ENCODE results near the gene DEFB125.

DNA sequence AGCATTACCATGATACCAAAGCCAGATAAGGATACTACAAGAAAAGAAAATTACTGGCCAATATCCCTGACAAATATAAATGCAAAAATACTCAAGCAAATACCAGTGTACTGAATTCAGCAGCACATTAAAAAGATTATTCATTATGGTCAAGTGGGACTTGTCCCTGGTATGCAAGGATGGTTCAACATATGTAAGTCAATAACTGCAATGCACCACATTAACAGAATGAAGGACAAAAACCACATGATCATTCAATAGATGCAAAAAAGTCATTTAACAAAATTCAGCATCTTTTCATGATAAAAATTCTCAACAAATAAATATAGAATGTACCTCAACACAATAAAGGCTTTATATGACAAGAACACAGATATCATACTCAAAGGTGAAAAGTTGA lies 9.1 kb upstream of the DEFB125 start:
- TF ChIP-seq, protein P1, sequence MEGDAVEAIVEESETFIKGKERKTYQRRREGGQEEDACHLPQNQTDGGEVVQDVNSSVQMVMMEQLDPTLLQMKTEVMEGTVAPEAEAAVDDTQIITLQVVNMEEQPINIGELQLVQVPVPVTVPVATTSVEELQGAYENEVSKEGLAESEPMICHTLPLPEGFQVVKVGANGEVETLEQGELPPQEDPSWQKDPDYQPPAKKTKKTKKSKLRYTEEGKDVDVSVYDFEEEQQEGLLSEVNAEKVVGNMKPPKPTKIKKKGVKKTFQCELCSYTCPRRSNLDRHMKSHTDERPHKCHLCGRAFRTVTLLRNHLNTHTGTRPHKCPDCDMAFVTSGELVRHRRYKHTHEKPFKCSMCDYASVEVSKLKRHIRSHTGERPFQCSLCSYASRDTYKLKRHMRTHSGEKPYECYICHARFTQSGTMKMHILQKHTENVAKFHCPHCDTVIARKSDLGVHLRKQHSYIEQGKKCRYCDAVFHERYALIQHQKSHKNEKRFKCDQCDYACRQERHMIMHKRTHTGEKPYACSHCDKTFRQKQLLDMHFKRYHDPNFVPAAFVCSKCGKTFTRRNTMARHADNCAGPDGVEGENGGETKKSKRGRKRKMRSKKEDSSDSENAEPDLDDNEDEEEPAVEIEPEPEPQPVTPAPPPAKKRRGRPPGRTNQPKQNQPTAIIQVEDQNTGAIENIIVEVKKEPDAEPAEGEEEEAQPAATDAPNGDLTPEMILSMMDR (IDR thresholded peaks at IDR 0.05; ENCODE audit: extremely low read depth in 1 of 2, insufficient read depth in 1 of 2, low read depth in 1 of 2, low read length in 2 of 2), result no peak
- no peak for TF ChIP-seq FOS (IDR thresholded peaks at IDR 0.05; ENCODE audit: borderline replicate concordance, insufficient read depth, low read length)
- TF ChIP-seq POLR2AphosphoS5 (IDR thresholded peaks at IDR 0.05; ENCODE audit: insufficient read depth, low read depth, low read length), result no peak
- no peak for TF ChIP-seq EZH2 (IDR thresholded peaks at IDR 0.05; ENCODE audit: borderline replicate concordance, low read depth, low read length, severe bottlenecking)
